Bronchus fibroblast of lung (primary cell): ENCODE results near the gene LRIG2. TPM values are rescaled to one million over a fixed set of nuclear protein-coding genes. Genes with fewer than 3 reads are reported as not detected.

ENCODE experiments used
- total RNA-seq: library from RNA; depleted of rRNA; stranded (reverse); fragments of >200 nt; gene quantifications from 2 replicates; pipeline ENCODE4 v1.2.3, GENCODE V29; 2015

Gene LRIG2, protein sequence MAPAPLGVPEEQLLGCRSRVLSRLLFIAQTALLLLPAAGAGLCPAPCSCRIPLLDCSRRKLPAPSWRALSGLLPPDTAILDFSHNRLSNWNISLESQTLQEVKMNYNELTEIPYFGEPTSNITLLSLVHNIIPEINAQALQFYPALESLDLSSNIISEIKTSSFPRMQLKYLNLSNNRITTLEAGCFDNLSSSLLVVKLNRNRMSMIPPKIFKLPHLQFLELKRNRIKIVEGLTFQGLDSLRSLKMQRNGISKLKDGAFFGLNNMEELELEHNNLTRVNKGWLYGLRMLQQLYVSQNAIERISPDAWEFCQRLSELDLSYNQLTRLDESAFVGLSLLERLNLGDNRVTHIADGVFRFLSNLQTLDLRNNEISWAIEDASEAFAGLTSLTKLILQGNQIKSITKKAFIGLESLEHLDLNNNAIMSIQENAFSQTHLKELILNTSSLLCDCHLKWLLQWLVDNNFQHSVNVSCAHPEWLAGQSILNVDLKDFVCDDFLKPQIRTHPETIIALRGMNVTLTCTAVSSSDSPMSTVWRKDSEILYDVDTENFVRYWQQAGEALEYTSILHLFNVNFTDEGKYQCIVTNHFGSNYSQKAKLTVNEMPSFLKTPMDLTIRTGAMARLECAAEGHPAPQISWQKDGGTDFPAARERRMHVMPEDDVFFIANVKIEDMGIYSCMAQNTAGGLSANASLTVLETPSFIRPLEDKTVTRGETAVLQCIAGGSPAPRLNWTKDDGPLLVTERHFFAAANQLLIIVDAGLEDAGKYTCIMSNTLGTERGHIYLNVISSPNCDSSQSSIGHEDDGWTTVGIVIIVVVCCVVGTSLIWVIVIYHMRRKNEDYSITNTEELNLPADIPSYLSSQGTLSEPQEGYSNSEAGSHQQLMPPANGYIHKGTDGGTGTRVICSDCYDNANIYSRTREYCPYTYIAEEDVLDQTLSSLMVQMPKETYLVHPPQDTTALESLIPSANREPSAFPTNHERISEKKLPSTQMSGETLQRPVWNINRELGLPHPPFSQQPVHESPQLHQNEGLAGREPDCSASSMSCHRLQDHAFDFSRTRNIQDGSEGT
- 4.2 and 5.9 TPM in 2 replicates for total RNA-seq

DNA sequence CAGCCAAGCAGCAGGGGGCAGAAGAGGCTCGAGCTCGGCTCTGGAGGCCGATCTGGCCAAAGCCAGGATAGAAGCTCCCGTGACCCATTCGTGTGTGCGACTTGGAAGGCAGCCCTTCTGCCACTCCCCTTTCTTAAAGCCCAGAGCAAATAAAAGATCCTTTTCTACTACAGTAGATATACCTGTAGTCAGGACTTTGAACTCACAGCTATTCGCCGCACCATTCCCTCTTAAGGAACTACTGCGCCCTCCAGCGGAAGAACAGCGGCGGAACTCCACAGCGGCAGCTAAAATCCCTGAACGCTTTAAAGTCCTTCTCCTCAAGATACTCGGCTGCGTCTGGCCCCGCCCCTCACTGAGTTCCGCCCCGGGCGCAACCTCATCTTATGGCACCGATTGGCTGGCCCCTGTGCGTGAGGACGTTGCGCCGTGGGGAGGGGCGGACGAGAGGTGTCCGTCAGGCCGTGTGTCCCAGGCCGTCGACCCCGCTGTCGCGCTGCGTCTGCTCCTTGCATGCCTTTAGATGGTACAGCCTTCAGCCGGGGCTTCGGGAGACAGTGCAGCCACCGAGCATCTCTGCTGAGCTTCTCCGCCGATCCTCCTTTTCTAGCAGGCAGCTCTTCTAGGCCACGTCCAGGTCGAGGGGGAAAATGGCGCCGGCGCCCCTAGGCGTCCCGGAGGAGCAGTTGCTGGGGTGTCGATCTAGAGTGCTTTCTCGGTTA, at the start of gene LRIG2:
LRIG2 (plus strand) TSS at position 442 of the 722 bp plus-strand sequence; CDS start at position 651, 209 bp downstream.

Other genes starting within 250 kb of the LRIG2 start
- gene SLC16A1, start 117.0 kb upstream of the LRIG2 start, total RNA-seq = 49.1 and 50.7 TPM in 2 replicates